ENCODE data around the gene RRP15.
A peak's percentile ranks its signal among the peaks of the same experiment; 100 is the strongest.

RRP15 gene

DNA sequence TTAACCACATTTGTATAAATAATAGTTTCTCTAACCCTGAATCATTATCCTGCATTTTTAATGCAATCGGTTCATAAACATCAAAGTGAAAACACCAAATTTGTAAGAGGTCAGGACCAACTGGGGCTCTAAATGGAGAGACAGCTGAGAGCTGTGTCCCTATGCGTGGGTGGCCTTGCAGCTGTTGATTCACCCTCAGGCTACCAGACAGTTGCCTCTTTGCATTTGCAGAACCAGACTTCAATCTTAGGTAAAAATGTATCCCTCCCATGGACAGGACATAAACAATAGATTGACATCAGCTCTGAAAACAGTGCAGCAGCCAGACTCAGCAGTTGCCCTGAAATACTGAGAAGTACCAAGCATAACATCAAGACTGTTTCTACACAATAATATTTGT lies 51.2 kb downstream of the RRP15 start:
- no peaks in the 10 kb centered on the region for H3K27me3 Mint-ChIP-seq
- H3K4me1 Mint-ChIP-seq, result no peaks in the 10 kb centered on the region
- CTCF ChIA-PET, result no interaction called here
- no peak overlapping the region for H3K4me3 Mint-ChIP-seq
- H3K9me3 Mint-ChIP-seq, result no peaks in the 10 kb centered on the region
- H3K36me3 Mint-ChIP-seq, result peaks cover 7% of the 10 kb centered on the region
- H3K27ac Mint-ChIP-seq, result no peak overlapping the region
- DNase-seq, result no peak

DNA sequence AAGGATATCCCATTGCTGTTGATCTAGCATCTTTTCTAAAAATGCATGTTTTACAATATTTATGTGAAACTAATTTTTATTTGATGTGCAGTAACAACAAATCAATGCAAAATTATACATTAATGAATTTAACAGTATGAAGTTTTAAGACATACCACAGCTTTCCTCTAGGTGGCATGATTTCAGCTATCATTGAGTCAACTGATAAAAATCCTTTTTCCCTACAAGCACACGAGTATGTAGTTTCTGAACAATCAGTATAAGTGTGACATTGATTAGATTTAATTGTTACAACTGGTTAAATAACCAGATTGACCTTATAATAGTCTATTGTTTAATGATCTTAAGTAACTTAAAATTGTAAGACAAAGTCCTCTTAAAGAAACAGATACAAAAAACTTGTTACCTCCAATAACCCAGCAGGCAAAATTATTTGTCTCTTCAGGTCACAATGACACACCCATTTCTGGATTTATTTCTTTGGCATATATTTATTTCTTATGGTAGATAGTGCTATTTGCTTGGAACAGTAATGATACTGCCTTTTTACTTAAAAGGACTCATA lies 54.3 kb downstream of the RRP15 start:
- Mint-ChIP-seq H3K36me3 (peaks cover 1% of the 10 kb centered on the region), H3K4me3 (no peak overlapping the region), H3K27me3 (no peaks in the 10 kb centered on the region), H3K4me1 (no peaks in the 10 kb centered on the region), H3K27ac (no peak overlapping the region), H3K9me3 (no peaks in the 10 kb centered on the region)
- no peak for DNase-seq
- CTCF ChIA-PET, result interaction anchor here (0.6 to 1.3 kb wide), 6 partner anchors 17 to 184 kb away, joined by 3 to 4 read pairs (median 3); no protein-coding TSS in a partner anchor

DNA sequence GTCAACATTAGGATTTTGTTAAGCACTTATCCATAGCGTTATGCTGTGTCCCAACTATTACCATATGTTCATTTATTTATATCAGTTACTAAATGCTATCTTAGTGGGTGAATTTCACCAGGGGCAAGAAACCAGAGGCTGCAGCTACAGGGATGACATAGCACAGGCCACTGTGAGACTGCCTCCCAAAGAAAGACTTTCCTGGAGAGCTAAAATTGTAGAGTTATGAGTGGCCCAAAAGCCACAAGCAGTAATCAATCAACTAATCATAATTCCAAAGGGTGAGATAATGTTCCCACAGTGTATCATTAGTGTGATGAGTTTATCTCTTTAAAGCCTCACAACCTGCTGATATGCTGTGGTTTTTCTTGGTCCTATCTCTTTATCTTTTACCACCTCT lies 56.2 kb downstream of the RRP15 start:
- Mint-ChIP-seq H3K27me3 (no peaks in the 10 kb centered on the region), H3K9me3 (no peaks in the 10 kb centered on the region), H3K4me1 (peaks cover 4% of the 10 kb centered on the region), H3K4me3 (no peak overlapping the region), H3K36me3 (no peaks in the 10 kb centered on the region), H3K27ac (no peak overlapping the region)
- no peak for DNase-seq
- CTCF ChIA-PET, result no interaction called here

DNA sequence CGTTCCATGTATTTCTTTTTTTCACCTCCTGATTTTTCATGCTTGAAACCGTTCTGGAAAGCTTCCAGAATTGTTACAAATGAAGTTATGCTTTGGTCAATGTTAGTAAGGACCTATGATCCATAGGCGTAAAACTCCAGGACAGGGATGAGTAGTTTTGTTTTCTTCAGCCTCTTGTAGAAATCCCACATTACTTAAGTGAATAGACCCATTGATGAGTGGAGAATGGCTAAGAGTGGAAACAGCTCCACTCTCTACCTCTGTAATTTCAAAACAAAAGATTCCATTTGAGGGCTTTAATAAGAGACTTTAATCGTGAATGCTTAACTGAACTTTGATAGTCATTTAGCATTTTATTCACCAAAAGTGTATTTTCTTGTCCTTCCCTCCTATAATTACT lies 57.0 kb downstream of the RRP15 start:
- CTCF ChIA-PET, result no interaction called here
- peaks cover 12% of the 10 kb centered on the region for H3K4me1 Mint-ChIP-seq

DNA sequence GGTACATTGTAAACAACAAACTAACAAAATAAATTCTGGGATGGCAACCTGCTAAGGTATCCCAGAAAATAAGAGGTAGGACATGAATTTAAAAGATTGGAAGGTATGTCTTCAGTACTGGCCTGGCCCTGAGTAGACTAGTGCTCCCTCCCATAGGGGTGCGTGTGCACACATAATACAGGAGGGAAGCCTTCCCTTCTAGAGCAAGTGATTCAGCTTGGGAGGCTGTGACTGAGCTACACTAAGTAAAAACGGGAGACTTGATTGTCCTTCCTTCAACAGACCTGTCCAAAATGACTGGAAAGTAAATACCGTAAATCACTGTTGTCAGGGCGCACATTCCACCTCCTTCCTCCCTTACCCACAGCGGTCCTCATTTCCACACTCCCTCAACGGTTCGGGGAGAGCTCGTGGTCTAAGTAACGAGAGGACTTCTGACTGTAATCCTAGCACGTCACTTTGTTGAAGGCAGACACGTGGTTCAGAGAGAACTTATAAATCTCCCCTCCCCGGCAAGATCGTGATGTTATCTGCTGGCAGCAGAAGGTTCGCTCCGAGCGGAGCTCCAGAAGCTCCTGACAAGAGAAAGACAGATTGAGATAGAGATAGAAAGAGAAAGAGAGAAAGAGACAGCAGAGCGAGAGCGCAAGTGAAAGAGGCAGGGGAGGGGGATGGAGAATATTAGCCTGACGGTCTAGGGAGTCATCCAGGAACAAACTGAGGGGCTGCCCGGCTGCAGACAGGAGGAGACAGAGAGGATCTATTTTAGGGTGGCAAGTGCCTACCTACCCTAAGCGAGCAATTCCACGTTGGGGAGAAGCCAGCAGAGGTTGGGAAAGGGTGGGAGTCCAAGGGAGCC lies 60.0 kb downstream of the RRP15 start, which contains the start of gene TGFB2:
TGFB2 (plus strand) TSS at position 523 of the 859 bp plus-strand sequence. CDS start 1,366 bp downstream, outside the sequence.
- H3K4me1 Mint-ChIP-seq, result peaks cover 17% of the 10 kb centered on the region
- H3K27me3 Mint-ChIP-seq, result peaks cover 8% of the 10 kb centered on the region
- CTCF ChIA-PET, result interaction anchor here (1.7 kb wide), 1 partner anchor 10 kb away, joined by 4 read pairs; no protein-coding TSS in a partner anchor
- peak; percentile 29 for DNase-seq
- H3K4me3 Mint-ChIP-seq, result no peak within 1 kb of the TSS
- H3K9me3 Mint-ChIP-seq, result no peaks in the 10 kb centered on the region
- H3K27ac Mint-ChIP-seq, result peak within 1 kb of the TSS; percentile 60
- H3K36me3 Mint-ChIP-seq, result no peaks in the 10 kb centered on the region

More for the DNA sequence above, 57.0 kb downstream of the RRP15 start:
- DNase-seq, result no peak
- Mint-ChIP-seq H3K27ac (no peak overlapping the region), H3K9me3 (no peaks in the 10 kb centered on the region), H3K36me3 (no peaks in the 10 kb centered on the region), H3K4me3 (no peak overlapping the region), H3K27me3 (no peaks in the 10 kb centered on the region)

DNA sequence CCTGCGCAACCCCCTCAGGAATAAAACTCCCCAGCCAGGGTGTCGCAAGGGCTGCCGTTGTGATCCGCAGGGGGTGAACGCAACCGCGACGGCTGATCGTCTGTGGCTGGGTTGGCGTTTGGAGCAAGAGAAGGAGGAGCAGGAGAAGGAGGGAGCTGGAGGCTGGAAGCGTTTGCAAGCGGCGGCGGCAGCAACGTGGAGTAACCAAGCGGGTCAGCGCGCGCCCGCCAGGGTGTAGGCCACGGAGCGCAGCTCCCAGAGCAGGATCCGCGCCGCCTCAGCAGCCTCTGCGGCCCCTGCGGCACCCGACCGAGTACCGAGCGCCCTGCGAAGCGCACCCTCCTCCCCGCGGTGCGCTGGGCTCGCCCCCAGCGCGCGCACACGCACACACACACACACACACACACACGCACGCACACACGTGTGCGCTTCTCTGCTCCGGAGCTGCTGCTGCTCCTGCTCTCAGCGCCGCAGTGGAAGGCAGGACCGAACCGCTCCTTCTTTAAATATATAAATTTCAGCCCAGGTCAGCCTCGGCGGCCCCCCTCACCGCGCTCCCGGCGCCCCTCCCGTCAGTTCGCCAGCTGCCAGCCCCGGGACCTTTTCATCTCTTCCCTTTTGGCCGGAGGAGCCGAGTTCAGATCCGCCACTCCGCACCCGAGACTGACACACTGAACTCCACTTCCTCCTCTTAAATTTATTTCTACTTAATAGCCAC lies 60.7 kb downstream of the RRP15 start:
- Mint-ChIP-seq H3K27me3 (peaks cover 11% of the 10 kb centered on the region), H3K27ac (peak overlapping the region; percentile 60), H3K9me3 (no peaks in the 10 kb centered on the region), H3K36me3 (no peaks in the 10 kb centered on the region), H3K4me3 (no peak overlapping the region), H3K4me1 (peaks cover 17% of the 10 kb centered on the region)
- CTCF ChIA-PET, result interaction anchor here (1.7 kb wide), 1 partner anchor 11 kb away, joined by 4 read pairs; no protein-coding TSS in a partner anchor
- DNase-seq, result peak; percentile 49

DNA sequence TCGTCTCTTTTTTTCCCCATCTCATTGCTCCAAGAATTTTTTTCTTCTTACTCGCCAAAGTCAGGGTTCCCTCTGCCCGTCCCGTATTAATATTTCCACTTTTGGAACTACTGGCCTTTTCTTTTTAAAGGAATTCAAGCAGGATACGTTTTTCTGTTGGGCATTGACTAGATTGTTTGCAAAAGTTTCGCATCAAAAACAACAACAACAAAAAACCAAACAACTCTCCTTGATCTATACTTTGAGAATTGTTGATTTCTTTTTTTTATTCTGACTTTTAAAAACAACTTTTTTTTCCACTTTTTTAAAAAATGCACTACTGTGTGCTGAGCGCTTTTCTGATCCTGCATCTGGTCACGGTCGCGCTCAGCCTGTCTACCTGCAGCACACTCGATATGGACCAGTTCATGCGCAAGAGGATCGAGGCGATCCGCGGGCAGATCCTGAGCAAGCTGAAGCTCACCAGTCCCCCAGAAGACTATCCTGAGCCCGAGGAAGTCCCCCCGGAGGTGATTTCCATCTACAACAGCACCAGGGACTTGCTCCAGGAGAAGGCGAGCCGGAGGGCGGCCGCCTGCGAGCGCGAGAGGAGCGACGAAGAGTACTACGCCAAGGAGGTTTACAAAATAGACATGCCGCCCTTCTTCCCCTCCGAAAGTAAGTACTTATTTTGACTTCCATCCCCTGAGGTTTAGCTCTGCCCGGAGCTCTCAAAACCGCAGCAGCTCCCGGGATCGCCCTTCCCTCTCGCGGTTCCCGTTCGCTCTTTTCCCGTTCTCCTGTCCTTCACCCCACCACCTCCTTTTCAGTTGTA lies 61.5 kb downstream of the RRP15 start:
- peak overlapping the region; percentile 60 for H3K27ac Mint-ChIP-seq
- DNase-seq, result no peak
- no peaks in the 10 kb centered on the region for H3K36me3 Mint-ChIP-seq
- no peaks in the 10 kb centered on the region for H3K9me3 Mint-ChIP-seq
- peaks cover 23% of the 10 kb centered on the region for H3K4me1 Mint-ChIP-seq
- H3K27me3 Mint-ChIP-seq, result peaks cover 17% of the 10 kb centered on the region
- H3K4me3 Mint-ChIP-seq, result peak overlapping the region; percentile 7
- CTCF ChIA-PET, result interaction anchor here (1.7 kb wide), 1 partner anchor 11 kb away, joined by 4 read pairs; no protein-coding TSS in a partner anchor

DNA sequence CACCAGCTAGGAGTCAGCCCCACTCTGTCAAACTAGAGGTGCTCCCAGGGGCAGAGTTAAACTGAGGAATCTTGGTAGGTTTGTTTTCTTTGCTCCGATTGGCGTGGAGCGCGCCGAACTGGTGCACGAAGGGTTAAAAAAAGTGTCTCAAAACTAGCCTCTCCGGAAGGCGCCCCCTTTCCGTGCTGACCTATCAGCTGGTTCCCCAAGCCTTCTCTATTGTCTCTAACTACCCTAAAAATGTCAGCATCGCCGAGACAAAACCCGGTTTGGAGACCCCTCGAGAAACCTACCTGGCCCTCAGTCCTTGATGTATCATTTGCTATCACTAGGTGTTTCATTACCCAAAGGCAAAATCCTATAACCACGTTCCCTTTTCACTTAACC lies 62.2 kb downstream of the RRP15 start:
- Mint-ChIP-seq H3K27ac (no peak overlapping the region), H3K36me3 (no peaks in the 10 kb centered on the region), H3K4me3 (peak overlapping the region; percentile 7), H3K9me3 (no peaks in the 10 kb centered on the region), H3K27me3 (peaks cover 22% of the 10 kb centered on the region), H3K4me1 (peaks cover 25% of the 10 kb centered on the region)
- no peak for DNase-seq
- CTCF ChIA-PET, result no interaction called here

DNA sequence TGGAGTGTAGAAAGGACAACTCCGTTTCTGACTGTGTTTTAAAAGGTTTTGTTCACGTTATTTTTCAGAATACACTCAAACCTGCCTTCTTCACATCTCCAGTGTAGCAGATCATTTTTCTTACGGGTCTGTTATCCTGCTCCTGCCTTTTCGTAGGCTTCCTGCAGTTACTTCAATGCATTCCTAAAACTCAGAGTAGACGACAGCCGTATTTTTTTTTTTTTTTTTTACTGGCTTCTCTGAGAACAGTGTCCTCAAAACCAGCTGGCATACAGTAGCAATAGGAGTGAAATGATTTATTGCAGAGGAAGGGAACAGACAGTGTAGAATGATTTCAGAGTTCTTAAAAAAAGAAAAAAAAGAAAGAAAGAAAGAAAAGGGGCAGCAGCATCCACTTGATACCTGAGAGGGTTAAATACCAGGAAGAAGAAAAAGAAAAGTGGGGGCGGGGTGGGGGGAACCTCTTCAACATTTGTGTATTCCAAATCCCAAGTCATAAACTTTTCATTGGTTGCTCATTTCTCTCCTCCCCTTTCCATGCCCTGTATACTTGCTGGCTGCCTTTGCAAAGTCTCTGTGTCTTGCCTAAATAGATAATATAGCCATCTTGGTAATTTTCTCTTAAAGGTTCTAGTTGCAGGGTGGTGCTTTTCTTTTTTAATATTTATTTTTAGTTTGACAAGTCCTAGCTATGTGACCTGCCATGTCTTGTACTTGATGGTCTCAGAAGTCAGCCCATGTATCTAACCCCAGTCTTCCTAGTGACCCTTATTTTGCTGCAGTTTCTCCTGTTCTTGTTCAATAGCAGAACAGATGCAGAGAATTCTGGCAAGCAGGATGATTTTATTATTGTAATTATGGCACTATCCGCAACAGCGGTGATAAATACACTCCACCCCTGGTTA lies 62.9 kb downstream of the RRP15 start:
- CTCF ChIA-PET, result no interaction called here
- Mint-ChIP-seq H3K27me3 (peaks cover 23% of the 10 kb centered on the region), H3K36me3 (no peaks in the 10 kb centered on the region), H3K27ac (no peak overlapping the region), H3K4me1 (peaks cover 25% of the 10 kb centered on the region), H3K4me3 (no peak overlapping the region), H3K9me3 (no peaks in the 10 kb centered on the region)
- no peak for DNase-seq

DNA sequence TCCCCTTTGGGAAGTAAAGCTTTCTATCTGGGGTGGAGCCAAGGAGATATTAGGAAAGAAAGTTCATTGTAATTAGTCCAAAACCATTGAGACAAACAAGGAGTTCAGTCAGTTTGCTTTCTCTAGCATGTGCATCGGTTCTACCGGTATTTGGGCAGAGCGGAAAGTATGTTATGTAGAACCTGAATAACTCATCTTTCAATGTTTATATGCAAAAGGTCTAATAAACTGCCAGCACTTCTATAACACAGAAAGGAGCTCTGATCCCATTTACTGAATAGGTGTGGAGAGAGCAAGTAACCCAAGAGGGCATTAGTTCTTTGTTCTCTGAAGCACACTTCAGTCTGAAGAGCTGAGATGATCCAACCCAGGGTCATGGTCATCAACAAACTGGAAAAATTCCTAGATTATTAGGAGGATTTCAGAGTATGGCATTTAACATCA lies 63.6 kb downstream of the RRP15 start:
- Mint-ChIP-seq H3K4me1 (peaks cover 25% of the 10 kb centered on the region), H3K4me3 (no peak overlapping the region), H3K27ac (no peak overlapping the region), H3K36me3 (no peaks in the 10 kb centered on the region), H3K27me3 (peaks cover 27% of the 10 kb centered on the region), H3K9me3 (no peaks in the 10 kb centered on the region)
- no peak for DNase-seq
- CTCF ChIA-PET, result no interaction called here

DNA sequence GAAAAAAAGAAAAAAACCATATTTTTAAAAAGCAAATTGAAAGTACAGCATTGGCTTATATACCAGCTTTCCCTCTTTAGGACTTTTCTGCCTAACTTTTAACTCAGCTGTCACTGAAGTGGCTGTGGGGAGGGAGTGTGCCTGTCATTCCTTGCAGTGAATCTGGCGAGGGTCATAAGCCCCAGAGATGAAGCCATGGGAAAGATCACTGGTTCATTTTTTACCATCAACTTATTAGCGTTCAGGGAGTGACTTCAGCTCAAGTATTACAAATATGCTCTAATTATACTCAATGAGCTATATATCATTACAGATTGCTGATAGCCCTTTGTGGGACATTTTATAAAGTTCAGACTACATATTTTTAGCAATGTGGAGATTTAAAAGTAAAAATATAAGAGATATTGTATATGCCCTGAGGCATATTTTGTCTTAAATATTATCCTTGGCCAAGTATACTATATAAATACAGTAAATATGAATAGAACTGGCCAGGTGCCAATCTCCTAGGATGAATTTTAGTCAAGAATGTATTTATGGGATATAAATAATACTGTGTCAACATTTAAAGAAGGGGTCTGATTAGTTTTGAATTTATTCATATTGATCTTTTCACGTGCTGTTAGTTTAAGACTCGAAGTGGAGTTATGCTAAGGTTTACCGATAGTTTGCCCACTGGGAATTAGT lies 64.4 kb downstream of the RRP15 start:
- H3K4me3 Mint-ChIP-seq, result no peak overlapping the region

DNA sequence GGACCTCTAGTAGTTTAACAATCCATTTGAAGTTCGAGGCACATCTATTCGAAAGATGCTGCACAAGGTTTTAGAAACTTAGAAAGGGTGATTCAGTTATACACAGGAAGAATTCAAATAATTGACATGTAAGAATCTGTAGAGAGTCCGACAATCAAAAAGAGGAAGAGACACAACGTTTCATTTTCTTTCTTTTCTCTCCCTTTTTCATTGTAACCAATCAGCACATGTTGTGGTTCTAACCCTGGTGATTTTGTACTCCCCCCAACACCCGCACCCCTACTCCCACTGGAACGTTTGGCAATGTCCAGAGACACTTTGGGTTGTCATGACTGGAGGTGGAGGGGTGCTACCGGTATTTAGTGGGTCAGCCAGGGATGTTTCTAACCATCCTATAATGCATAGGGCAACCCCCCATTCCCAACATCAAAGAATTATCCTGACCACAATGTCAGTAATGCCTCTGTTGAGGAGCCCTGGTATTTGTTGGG lies 65.0 kb downstream of the RRP15 start:
- CTCF ChIA-PET, result no interaction called here
- Mint-ChIP-seq H3K4me3 (no peak overlapping the region), H3K4me1 (peaks cover 25% of the 10 kb centered on the region), H3K36me3 (no peaks in the 10 kb centered on the region), H3K27ac (no peak overlapping the region), H3K27me3 (peaks cover 27% of the 10 kb centered on the region), H3K9me3 (no peaks in the 10 kb centered on the region)
- no peak for DNase-seq

More for the DNA sequence above, 64.4 kb downstream of the RRP15 start:
- no peak for DNase-seq
- CTCF ChIA-PET, result no interaction called here
- Mint-ChIP-seq H3K4me1 (peaks cover 25% of the 10 kb centered on the region), H3K27me3 (peaks cover 27% of the 10 kb centered on the region), H3K36me3 (no peaks in the 10 kb centered on the region), H3K27ac (no peak overlapping the region), H3K9me3 (no peaks in the 10 kb centered on the region)
